GM23338 (cell line): Measurements from ENCODE around the gene MYLK.

Source experiments
- CTCF ChIP-seq, 2 experiments: fragments of 200-600 bp in 1 of 2; sonication (generic) in 1 of 2; conservative IDR thresholded peaks; 2 replicates each; pipeline versions ENCODE4 v1.5.1 to v1.6.1; 2016 to 2017; ENCODE audit warnings: antibody characterized with exemption in 2 of 2, low read depth in 2 of 2, mild to moderate bottlenecking in 2 of 2, moderate library complexity in 1 of 2
- EZH2 ChIP-seq: fragments of 200-600 bp; sonication (generic); IDR thresholded peaks from one replicate; pipeline ENCODE4 v1.8.0; 2017; ENCODE audit warnings: antibody characterized with exemption, mild to moderate bottlenecking, low read depth; ENCODE audit not compliant: unreplicated experiment
- EZH2phosphoT487 ChIP-seq: fragments of 200-600 bp; sonication (generic); IDR thresholded peaks from one replicate; pipeline ENCODE4 v1.8.1; 2018; ENCODE audit warnings: antibody characterized with exemption; ENCODE audit not compliant: unreplicated experiment
- JUNB ChIP-seq: IDR thresholded peaks from one replicate; pipeline ENCODE4 v1.6.1; 2016; ENCODE audit warnings: antibody characterized with exemption; ENCODE audit not compliant: unreplicated experiment
- NANOG ChIP-seq: IDR thresholded peaks from 2 replicates; pipeline ENCODE4 v1.6.1; 2016; ENCODE audit warnings: antibody characterized with exemption, borderline replicate concordance
- POLR2AphosphoS5 ChIP-seq: IDR thresholded peaks from 2 replicates; pipeline ENCODE4 v1.6.1; 2016; ENCODE audit warnings: antibody characterized with exemption, low read depth
- STAT1 ChIP-seq: IDR thresholded peaks from one replicate; pipeline ENCODE4 v1.6.1; 2016; ENCODE audit warnings: antibody characterized with exemption; ENCODE audit not compliant: unreplicated experiment
- ZNF114 ChIP-seq: fragments of 250-450 bp; sonication (Bioruptor Pico); IDR thresholded peaks from 2 replicates; pipeline ENCODE4 v1.5.0; 2020; ENCODE audit warnings: mild to moderate bottlenecking, moderate library complexity
- ZNF331 ChIP-seq: fragments of 250-450 bp; sonication (Bioruptor Pico); IDR thresholded peaks from 2 replicates; pipeline ENCODE4 v1.5.0; 2020; ENCODE audit warnings: low read depth, mild to moderate bottlenecking, moderate library complexity
- TF ChIP-seq, protein P1 (sequence below): IDR thresholded peaks from one replicate; pipeline ENCODE4 v1.6.1; 2018; ENCODE audit warnings: antibody characterized with exemption; ENCODE audit not compliant: unreplicated experiment

- TF ChIP-seq, protein P1, sequence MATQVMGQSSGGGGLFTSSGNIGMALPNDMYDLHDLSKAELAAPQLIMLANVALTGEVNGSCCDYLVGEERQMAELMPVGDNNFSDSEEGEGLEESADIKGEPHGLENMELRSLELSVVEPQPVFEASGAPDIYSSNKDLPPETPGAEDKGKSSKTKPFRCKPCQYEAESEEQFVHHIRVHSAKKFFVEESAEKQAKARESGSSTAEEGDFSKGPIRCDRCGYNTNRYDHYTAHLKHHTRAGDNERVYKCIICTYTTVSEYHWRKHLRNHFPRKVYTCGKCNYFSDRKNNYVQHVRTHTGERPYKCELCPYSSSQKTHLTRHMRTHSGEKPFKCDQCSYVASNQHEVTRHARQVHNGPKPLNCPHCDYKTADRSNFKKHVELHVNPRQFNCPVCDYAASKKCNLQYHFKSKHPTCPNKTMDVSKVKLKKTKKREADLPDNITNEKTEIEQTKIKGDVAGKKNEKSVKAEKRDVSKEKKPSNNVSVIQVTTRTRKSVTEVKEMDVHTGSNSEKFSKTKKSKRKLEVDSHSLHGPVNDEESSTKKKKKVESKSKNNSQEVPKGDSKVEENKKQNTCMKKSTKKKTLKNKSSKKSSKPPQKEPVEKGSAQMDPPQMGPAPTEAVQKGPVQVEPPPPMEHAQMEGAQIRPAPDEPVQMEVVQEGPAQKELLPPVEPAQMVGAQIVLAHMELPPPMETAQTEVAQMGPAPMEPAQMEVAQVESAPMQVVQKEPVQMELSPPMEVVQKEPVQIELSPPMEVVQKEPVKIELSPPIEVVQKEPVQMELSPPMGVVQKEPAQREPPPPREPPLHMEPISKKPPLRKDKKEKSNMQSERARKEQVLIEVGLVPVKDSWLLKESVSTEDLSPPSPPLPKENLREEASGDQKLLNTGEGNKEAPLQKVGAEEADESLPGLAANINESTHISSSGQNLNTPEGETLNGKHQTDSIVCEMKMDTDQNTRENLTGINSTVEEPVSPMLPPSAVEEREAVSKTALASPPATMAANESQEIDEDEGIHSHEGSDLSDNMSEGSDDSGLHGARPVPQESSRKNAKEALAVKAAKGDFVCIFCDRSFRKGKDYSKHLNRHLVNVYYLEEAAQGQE, result no peak
- TF ChIP-seq CTCF (conservative IDR thresholded peaks at IDR 0.05; ENCODE audit: low read depth in 2 of 2) (no peak), EZH2 (no peak), POLR2AphosphoS5 (no peak), EZH2phosphoT487 (no peak), JUNB (no peak), STAT1 (no peak), ZNF114 (CRISPR knock-in tag) (no peak), ZNF331 (CRISPR knock-in tag) (no peak), NANOG (no peak)
Measured at GRCh38 chr3:123720638-123721037, 163.5 kb downstream of the MYLK start.
